Right renal pelvis (tissue), 4 donors: ENCODE results near the gene SLC9A9. TPM values are rescaled to one million over a fixed set of nuclear protein-coding genes. Genes with fewer than 3 reads are reported as not detected.
A peak's percentile ranks its signal among the peaks of the same experiment; 100 is the strongest.
"Not testable (repeated sequence)": the region's sequence is repeated elsewhere in the genome, so short reads cannot be mapped to it uniquely, and the experiment has no call there.

Source experiments
- DNase-seq, 4 donors: peaks; one replicate each; pipeline ENCODE4 v3.0.0-alpha.2; 2013; ENCODE audit warnings: low read depth in 4 of 4, low spot score in 3 of 4, missing footprints in 1 of 4
- polyA plus RNA-seq, 4 donors: library from polyadenylated mRNA; unstranded; fragments of 120-200 nt; gene quantifications; one replicate each; pipeline ENCODE4 v1.2.1, GENCODE V29; 2013; ENCODE audit not compliant: insufficient read length in 4 of 4

SLC9A9 gene
- 1 to 10 TPM; 4.9 to 8.0 (median 6.0) TPM for polyA plus RNA-seq

DNA sequence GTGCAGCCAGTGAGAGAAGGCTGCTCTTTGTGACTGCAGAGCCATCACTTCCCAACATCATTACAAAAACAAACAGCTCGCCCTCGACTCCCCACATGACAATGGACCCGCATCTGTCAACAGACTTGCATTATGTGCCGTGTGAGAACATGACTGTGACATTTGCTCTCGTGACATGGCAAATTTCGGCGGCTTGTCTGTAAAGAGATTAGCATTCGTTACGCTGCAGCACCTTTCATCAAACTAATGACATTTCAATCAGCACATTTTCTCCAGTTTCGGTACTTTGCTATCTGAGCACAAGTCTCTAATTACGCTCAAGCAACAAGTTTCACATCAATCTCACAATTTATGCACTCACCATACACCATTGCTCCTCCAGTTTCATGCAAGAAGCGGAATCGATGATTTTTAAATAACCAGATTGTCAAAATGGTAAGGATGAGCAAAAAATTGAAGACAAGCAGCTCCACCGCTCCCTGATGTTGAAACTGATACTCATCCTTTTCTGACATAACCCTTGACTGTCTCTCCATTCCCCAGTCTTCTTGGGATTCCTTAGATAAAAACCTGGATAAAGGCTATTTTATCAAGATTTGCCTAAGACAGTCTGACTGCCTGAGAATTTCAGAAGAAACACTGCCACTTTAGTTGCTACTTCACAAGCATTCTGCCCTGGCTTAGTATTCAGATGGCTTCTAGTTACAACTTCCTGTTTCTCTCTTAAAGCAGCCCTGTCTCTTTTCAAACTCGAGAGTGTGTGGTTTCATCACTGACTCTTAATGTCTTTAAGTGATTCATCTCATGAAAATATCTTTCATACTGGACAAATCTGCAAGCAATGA, at the start of gene SLC9A9:
SLC9A9 (minus strand) TSS at position 682 of the 845 bp plus-strand sequence; CDS start at position 536, 146 bp downstream.
- DNase-seq = peak in 2 of 4 donors; percentile 10 to 20

DNA sequence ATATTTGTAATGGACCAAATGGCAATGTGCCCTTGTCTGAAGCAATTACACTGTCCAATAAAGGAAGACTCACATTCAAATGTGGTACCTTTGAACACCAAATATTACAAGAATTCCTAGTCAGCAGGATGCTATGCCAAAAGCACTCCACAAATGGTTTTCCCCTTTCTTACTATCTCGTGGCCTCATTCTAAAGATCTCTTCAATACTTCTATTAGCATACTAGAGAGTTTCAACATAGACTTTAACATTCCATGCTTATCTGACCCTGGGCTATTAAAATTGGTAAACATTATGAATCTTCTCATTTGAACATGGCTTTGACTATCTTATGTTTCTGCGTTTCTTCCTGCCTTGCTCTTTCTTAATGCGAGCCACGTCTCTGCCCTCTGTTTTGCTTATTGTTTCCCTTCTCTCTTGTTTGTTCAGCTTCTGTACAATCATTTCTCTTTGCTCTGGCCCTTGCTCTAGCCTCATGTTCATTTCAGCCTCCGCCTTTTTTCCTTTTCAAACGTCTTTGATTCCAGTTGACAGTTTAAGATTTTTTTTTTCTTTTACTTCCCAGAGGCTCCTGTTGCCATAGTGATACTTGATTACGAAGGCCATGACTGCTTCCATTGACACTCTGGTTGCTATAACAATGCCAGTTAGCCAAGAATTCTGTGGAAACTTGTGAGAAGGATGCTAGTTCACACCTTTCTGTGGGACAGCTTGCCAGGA, 49.5 kb upstream of the SLC9A9 start:
- DNase-seq = no peak

DNA sequence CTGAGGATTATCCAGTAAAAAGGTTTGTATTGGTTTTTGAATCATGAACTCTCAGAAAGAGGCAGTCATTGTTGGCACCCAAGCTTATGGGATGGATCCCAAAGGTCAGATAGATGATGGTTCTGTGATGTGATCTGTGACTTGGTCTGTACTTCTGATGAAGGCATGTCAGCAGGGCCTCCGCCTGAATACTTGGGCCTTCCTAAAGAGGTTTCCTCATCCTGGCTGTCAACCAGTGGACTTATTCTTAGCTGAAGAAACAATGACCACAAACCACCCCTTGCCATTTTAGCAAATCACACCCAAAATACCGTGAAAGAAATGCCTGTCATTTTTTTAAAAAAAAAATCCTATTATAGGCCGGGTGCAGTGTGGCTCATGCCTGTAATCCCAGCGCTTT, 48.2 kb upstream of the SLC9A9 start:
- no peak for DNase-seq

DNA sequence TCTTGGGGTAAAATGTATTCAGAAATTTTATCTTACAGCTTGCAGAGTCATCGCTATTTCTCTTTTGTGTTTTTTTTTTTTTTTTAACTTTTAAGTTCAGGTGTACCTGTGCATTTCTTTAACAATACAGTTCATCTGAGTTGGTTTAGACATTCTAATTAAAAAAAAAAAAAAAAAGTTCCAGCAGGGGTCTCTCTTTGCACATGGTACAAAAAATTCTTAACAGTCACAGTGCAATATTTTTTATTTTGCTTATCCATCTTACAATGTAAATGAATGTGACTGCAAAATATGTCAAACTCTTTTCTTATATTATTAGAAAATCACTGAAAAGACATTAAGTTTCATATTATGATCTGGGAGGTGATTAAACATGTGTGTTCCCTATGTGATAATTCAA, 47.5 kb upstream of the SLC9A9 start:
- DNase-seq = no peak

DNA sequence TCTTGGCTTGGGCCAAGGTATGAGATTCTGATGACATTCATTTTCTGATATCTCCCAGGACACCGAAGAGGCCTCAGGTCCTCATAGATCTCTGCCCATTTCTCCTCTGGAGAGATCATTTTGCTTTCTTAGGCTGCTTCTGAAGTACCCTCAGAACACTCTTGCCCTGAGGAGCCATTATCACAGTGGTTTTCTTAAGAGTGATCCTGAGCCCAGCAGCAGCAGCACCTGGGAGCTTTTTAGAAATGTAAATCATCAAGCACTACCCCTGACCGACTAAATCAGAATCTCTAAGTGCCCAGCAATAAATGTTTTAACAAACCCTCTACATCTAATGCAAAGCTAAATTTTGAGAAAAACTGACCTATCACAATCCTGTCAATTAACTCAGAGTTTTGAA, 40.6 kb upstream of the SLC9A9 start:
- DNase-seq = no peak

DNA sequence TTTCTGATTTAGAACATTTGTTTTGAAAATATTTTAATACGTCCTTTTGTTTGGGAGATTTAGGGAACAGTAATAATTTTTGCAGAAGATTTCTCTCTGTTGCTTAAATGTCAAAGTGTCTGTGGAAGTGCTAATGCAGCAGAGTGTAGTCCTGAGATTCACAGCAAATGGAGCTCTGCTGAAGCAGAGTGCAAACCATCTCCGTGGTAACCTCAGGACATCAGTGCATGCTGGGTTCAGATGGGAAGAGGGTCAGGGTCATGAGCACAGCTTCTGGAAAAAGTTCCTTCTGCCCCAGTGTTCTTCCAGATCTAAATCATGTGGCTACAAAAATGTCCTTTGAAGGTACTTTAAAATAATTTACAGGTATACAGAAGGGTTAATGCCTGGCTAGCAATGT, 39.9 kb upstream of the SLC9A9 start:
- DNase-seq = no peak

DNA sequence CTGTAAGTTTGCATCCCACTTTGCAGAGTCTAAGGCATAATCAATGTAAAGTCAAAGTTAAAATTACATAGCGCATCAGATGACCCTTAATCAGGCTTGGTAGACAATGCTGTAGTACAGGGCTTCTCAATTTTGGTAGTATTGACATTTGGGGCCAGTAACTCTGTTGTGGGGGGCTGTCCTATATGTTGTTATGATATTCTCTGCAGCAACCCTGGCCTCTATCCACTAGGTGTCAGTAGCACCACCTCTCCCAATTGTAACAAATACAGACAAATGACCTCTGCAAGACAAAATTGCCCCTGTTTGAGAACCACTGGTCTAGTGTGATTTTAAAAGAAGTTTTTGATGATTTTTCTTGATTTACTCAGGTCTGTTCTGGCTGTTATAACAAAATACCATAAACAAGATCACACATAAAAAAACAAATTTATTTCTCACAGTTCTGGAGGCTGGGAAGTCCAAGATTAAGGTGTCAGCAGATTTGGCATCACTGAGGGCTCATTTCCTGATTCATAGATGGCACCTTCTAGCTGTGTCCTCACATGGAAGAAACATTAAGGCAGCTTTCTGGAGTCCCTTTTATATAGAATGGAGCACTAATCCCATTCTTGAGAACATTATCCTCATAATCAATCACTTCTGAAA, 37.6 kb upstream of the SLC9A9 start:
- no peak for DNase-seq

DNA sequence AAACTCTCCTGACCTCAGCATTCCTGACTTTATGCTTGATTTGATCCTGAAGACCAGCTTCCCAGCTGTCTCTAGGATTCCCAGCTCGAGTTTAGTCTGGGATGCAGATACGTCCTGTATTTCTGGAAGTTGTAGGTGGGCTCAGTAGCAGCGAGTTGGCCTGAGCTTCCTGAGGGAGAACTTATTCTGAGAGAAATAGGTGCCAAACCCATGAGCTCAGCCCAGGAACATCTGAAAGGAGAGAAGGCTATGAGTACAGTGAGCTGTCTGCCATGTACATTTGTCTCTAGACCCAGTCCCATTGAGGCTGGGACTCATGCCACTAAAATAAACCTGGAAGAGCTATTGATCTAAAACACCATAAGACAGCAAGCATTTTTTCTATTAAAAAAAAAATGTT, 36.6 kb upstream of the SLC9A9 start:
- no peak for DNase-seq

DNA sequence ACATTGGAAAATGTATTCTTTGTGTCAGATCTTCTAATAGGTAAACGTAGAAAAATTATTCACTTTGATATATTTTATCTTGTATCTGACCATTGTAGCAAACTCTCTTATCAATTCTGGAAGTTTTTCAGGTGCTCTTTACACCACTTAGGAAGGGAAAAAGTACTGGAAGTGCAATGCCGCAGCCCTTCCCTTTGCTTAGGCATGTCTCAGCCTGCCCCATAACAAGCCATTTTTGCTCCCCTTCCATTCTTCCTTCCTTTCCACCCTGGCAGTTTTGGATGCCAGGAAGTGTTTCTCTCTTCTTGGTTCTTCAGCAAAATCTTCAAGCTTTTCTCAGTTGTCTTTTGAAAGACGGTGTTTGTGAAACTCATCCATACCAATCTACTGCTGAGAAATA, 34.9 kb upstream of the SLC9A9 start:
- DNase-seq = no peak

DNA sequence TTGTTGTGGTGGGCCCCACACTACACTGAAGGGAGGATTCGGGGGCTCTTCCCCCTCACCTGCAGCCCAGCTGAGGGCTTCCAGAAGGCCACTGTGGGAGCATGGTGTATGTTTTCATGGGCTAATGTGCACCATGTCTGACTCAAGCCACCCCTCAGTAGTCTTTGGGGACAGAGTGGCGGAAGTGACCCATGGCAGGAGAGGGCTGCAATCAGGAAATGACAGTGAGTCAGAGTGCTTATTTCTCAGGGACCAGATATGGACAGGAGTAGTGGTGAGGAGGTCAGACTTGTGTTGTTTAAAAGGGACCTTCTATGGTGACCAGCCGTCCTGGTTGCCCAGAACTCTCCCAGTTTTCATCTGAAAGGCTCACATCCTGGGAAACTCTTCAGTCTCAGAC, 32.8 kb upstream of the SLC9A9 start:
- DNase-seq = no peak

DNA sequence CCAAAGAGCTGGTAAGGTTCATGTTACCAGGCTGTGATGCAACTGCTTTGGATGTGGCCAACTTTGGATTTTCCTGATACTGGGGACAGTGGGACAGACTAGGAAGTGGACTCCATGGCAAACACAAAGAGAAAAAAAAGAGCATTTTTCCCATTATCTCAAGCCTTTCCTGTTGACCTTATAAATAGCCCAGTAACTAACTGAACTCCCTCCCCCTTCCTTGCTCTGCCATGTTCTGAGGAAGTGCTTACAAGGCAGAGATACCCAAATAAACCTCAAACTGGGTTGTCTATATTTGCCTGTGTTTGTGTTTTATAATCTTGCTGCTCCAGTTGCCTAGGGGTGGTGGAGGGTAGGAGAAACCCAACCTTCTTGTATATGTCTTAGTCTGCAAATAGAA, 27.3 kb upstream of the SLC9A9 start:
- DNase-seq = no peak

DNA sequence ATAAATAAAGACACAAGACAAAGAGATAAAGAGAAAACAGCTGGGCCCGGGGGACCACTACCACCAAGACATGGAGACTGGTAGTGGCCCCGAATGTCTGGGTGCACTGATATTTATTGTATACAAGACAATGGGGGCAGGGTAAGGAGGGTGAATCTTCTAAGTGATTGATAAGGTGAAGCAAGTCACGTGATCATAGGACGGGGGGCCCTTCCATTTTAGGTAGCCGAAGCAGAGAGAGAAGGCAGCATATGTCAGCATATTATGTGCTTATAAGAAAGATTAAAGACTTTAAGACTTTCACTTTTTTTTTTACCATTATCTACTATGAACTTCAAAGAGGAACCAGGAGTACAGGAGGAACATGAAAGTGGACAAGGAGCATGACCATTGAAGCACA, 25.3 kb upstream of the SLC9A9 start:
- not testable (repeated sequence) for DNase-seq

DNA sequence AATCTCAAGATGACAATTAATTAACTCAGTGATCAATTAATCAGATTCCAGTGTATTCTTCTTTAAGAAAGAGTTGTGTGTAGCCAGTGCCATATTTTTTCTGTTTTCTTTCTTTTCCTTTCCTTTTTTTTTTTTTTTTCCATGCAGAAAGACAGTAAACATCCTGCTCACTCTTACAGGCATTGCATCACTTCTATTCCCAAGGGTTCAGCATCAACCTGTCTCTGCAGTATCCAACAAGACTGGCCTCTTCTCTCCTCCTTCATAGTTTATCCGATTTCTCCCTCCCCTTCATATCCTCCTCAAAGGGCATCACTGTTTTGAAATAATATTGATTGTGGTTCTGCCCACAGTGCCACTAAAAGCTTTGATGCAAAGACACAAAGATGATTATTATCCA, 17.0 kb upstream of the SLC9A9 start:
- no peak for DNase-seq

DNA sequence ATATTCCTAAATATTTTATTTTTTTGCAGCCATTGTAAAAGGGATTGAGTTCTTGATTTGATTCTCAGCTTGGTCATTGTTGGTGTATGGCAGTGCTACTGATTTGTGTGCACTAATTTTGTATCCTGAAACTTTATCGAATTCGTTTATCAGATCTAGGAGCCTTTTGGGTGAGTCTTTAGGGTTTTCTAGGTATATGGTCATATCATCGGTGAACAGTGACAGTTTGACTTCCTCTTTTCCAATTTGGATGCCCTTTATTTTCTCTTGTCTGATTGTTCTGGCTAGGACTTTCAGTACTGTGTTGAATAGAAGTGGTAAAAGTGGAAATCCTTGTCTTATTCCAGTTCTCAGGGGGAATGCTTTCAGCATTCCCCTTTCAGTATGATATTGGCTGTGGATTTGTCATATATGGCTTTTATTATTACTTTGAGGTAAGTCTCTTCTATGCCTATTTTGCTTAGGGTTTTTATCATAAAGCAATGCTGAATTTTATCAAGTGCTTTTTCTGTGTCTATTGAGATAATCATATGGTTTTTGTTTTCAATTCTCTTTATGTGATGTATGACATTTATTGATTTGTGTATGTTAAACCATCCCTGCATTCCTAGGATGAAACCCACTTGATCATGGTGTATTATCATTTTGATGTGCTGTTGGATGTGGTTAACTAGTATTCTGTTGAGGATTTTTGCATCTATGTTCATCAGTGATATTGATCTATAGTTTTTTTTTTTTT, 11.4 kb upstream of the SLC9A9 start:
- no peak for DNase-seq

DNA sequence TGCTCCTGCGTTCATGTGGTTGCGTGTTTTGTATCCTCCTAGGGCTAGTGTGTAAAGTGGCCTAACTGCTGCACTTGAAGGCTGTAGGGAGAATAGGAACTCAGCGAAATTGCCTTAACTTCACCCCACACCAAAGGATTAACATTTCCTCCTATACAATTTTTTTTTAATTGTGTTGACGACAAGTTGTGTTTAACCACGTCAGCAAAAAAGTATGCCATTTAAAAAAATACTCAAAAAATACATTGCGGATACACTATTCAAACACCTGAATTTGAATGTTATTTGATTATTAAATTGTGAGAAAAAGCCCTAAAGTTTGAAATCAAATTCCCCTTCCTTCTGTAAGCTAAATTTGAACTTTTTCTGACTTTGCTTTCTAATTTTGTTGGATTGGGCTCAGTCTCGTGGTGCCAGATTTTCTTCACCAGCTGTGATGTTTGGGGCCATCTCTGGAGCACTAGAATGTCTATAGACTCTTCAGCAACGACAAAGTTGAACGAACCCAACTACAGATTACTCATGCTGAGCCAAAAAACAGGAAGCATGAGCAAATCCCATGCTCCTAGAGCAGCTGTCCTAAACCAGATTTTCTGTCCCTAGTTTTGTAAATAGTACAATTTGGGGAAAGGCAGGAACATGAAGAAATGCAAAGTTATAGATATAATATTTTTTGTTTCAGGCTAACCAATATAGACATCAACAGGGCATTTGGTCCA, 8.1 kb upstream of the SLC9A9 start:
- DNase-seq = no peak

DNA sequence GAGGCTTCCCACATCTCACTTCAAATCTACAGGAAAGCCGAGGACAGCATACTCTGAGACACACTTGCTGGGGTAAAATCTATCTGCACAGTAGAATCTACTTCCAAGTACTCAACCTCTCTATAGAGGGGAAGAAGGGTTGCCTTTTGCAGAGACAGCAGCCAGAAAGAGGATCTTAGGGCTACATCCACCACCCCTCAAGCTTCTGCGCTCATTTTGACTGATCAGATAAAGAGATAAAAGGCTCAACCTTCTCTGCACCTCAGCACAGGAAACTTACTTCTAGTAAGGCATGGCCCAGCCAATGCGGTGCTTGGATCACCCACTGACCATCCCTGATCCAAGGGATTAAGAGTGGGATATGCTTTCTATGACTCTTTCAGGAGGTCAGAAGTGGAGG, 6.9 kb upstream of the SLC9A9 start:
- DNase-seq = no peak

DNA sequence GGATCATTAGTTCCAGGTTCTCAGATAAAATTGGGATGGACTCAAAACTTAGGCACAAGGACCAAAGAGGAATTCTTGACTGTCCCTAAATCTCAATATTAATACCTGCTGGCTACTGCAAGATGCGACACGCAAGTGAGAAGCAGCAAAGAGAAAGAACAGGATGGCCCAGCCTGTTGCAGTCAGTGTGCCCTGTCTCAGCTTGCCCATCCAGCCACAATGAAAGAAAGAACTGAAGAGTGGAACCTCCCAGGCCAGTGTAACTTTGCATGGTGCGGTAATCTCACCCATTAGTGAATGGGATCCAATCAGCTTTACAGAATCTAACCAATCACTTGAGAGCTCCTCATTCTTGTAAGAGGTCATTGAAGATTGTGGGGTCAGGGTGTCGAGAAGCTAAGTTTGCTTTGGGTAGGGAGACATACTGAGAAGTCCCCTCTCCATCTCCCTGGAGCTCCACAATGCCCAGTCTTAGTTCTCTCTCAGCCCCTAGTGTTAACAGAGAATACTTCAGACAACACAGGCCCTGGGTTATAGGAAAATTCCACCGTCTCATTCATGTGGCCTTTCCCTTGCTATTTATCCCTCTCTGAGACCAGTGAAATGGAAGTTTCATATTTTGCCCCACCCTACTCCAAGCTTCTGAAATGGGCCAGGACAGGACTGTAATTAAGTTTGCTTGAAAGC, 3.2 kb upstream of the SLC9A9 start:
- DNase-seq = no peak

DNA sequence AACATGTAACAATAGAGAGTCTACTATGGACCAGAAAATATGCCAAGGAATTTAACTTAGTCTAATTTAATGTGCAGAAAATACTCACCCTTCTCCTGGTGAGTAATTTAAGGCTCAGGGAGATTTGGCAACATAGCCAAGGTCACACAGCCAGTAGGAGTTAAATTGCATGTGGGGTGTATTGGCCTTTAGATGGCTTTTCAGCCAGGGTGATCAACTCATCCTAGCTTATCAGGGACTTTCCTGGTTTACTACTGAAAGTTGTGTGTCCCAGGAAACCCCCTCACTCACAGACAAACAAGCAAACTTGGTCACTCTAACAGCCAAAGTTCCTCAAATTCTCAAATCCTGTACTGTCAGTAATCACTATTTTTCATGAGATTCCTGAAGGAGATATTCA, 2.6 kb upstream of the SLC9A9 start:
- DNase-seq = no peak

DNA sequence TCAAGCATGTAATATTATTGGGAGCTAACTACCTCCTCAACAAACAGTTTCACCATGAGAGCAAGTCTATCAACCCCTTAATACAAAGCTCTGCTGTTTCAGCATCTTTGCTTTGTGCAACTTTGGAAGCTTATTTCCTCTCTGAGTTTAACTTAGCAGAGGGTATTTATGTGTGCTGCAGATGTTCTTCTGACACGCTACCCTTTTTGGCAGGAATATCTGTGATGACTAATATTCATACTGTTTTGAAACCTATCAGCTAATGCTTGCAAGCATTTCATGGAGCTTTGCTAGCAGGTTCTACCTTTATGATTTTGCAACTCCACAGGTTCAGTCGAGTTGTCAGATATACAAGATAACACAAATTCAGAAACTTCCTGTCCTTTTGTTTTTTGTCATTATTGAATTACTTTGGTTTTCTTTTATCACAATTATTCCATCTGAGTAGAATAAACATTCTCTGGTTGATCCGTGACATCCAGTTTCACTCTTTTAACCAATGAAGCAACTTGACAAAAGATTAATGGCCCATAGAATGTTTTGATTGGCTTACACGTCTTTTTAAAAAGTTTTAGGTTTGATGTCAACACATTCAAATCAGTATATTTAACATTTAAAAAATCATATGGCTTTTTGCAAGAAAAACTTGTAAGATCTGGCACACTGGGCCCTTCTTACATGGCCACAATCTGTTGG, 1.7 kb upstream of the SLC9A9 start:
- DNase-seq = no peak
